Adrenal gland (tissue), 5 donors: Measurements from ENCODE around the gene SYT15B.
"Not testable (repeated sequence)": the region's sequence is repeated elsewhere in the genome, so short reads cannot be mapped to it uniquely, and the experiment has no call there.

Experiments
- CTCF ChIP-seq, 6 experiments: fragments of 450-650 bp in 4 of 6; fragments of 200-600 bp in 2 of 6; sonication (generic) in 1 of 6; IDR thresholded peaks; 1 replicate in 5 of 6; 2 replicates in 1 of 6; pipeline versions ENCODE4 v1.5.1 to v1.8.0; 2016 to 2021; ENCODE audit warnings: antibody characterized with exemption in 6 of 6, mild to moderate bottlenecking in 2 of 6, moderate library complexity in 1 of 6
- POLR2A ChIP-seq, 2 donors: fragments of 450-650 bp; IDR thresholded peaks; one replicate each; pipeline ENCODE4 v1.6.1; 2017; ENCODE audit warnings: antibody characterized with exemption in 2 of 2, mild to moderate bottlenecking in 2 of 2, moderate library complexity in 1 of 2
- donor health status: DM: no; HTN: no; CAD: no.

- not testable (repeated sequence) for TF ChIP-seq CTCF, POLR2A (IDR thresholded peaks at IDR 0.05)
Observed at GRCh38 chr10:47750360-47750759, 13.0 kb downstream of the SYT15B start.
